ENCODE results near the gene CDC42BPB. TPM values are rescaled to one million over a fixed set of nuclear protein-coding genes. Genes with fewer than 3 reads are reported as not detected.

The CDC42BPB gene
- total and polyA plus RNA-seq, 2 of the 13 experiments (the other 11 are each of a cell fraction or from before 2014, with no cell fraction given) = 19.7 to 32.3 TPM

DNA sequence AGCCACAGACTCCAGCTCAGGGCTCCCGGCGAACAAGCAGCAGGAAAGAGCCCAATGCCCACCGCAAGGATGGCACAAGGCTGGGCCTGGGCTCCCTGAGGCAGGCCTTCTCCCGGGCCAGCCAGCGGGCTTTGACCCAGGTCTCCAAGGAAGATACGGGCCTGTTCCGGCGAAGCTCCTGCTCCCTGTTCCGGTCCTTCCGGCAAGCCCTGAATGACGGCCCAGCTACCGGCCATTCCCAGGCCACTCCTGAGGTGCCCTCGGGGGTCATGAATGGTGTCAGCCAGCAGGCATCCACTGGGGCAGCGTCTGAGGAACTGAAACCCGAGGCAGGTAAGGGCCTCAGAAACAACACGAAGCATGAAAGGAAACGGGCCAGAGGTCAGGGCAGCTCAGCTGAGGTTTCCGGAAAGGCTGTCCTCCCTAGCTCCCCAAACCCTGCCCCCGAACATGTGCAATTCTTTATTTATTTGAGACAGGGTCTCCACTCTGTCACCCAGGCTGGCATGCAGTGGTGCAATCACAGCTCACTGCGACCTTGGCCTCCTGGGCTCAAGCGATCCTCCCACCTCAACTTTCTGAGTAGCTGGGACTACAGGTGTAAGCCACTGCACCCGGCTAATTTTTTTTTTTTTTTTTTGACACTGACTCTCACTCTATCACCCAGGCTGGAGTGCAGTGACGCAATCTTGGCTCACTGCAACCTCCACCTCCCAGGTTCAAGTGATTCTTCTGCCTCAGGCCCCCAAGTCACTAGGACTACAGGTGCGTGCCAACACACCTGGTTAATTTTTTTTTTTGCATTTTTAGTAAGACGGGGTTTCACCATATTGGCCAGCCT lies 43.2 kb upstream of the CDC42BPB start (continued):
- TF ChIP-seq, protein P1, sequence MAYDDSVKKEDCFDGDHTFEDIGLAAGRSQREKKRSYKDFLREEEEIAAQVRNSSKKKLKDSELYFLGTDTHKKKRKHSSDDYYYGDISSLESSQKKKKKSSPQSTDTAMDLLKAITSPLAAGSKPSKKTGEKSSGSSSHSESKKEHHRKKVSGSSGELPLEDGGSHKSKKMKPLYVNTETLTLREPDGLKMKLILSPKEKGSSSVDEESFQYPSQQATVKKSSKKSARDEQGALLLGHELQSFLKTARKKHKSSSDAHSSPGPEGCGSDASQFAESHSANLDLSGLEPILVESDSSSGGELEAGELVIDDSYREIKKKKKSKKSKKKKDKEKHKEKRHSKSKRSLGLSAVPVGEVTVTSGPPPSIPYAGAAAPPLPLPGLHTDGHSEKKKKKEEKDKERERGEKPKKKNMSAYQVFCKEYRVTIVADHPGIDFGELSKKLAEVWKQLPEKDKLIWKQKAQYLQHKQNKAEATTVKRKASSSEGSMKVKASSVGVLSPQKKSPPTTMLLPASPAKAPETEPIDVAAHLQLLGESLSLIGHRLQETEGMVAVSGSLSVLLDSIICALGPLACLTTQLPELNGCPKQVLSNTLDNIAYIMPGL (CRISPR knock-in tag; IDR thresholded peaks at IDR 0.05; ENCODE audit: borderline replicate concordance in 1 of 2, low read depth in 1 of 2) = peak; percentile 66 to 77
- TF ChIP-seq, protein P2, sequence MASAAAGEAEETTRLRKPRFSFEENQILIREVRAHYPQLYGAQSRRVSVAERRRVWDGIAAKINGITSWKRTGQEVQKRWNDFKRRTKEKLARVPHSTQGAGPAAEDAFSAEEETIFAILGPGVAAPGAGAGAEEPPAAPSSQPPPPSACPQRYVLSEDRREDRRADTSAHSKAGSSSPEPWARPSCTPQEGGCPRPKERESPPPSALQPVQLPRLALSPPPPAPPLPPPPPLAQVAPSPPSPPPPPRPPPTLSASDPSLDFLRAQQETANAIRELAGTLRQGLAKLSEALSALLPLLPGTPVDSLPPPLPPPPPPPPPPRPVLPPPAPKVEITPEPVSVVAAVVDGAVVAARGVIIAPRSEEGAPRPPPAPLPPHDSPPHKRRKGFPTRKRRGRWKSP (CRISPR knock-in tag; IDR thresholded peaks at IDR 0.05) = peak; percentile 74; the same call in 1 of the 2 replicates
- TF ChIP-seq ZNF567 (CRISPR knock-in tag; IDR thresholded peaks at IDR 0.05; ENCODE audit: borderline replicate concordance) (no peak), ARNTL (CRISPR knock-in tag; IDR thresholded peaks at IDR 0.05) (peak; percentile 94), ZNF10 (CRISPR knock-in tag; IDR thresholded peaks at IDR 0.05; ENCODE audit: borderline replicate concordance, low read depth) (no peak), SP1 (IDR thresholded peaks at IDR 0.05) (no peak), SP1 (CRISPR knock-in tag; IDR thresholded peaks at IDR 0.05) (0 out of 2 replicates have a peak, but pooled peaks have one; percentile 21), ZBTB1 (CRISPR knock-in tag; IDR thresholded peaks at IDR 0.05; ENCODE audit: borderline replicate concordance) (no peak), FOXP1 (IDR thresholded peaks at IDR 0.05) (no peak), FOXP1 (CRISPR knock-in tag; IDR thresholded peaks at IDR 0.05) (peak; percentile 64; the same call in 1 of the 2 replicates), FLYWCH1 (CRISPR knock-in tag; IDR thresholded peaks at IDR 0.05) (no peak), ELF3 (CRISPR knock-in tag; IDR thresholded peaks at IDR 0.05) (peak; percentile 88), POLR2AphosphoS2 (IDR thresholded peaks at IDR 0.05; ENCODE audit: low read depth, low read length) (no peak), IKZF1 (IDR thresholded peaks at IDR 0.05) (no peak), TEAD2 (CRISPR knock-in tag; IDR thresholded peaks at IDR 0.05) (no peak)
- TF ChIP-seq, protein P3, sequence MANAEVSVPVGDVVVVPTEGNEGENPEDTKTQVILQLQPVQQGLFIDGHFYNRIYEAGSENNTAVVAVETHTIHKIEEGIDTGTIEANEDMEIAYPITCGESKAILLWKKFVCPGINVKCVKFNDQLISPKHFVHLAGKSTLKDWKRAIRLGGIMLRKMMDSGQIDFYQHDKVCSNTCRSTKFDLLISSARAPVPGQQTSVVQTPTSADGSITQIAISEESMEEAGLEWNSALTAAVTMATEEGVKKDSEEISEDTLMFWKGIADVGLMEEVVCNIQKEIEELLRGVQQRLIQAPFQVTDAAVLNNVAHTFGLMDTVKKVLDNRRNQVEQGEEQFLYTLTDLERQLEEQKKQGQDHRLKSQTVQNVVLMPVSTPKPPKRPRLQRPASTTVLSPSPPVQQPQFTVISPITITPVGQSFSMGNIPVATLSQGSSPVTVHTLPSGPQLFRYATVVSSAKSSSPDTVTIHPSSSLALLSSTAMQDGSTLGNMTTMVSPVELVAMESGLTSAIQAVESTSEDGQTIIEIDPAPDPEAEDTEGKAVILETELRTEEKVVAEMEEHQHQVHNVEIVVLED (CRISPR knock-in tag; IDR thresholded peaks at IDR 0.05; ENCODE audit: borderline replicate concordance) = peak; percentile 41; the same call in 1 of the 2 replicates
- TF ChIP-seq, protein P4, sequence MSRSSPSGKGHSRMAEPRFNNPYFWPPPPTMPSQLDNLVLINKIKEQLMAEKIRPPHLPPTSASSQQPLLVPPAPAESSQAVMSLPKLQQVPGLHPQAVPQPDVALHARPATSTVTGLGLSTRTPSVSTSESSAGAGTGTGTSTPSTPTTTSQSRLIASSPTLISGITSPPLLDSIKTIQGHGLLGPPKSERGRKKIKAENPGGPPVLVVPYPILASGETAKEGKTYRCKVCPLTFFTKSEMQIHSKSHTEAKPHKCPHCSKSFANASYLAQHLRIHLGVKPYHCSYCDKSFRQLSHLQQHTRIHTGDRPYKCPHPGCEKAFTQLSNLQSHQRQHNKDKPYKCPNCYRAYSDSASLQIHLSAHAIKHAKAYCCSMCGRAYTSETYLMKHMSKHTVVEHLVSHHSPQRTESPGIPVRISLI (CRISPR knock-in tag; IDR thresholded peaks at IDR 0.05; ENCODE audit: borderline replicate concordance) = peak; percentile 97
- TF ChIP-seq, protein P5, sequence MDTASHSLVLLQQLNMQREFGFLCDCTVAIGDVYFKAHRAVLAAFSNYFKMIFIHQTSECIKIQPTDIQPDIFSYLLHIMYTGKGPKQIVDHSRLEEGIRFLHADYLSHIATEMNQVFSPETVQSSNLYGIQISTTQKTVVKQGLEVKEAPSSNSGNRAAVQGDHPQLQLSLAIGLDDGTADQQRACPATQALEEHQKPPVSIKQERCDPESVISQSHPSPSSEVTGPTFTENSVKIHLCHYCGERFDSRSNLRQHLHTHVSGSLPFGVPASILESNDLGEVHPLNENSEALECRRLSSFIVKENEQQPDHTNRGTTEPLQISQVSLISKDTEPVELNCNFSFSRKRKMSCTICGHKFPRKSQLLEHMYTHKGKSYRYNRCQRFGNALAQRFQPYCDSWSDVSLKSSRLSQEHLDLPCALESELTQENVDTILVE (CRISPR knock-in tag; IDR thresholded peaks at IDR 0.05) = peak; percentile 81
